NAMALWA (cell line): ENCODE measurements around the gene DPYD.

Source experiments
- DNase-seq: peaks from one replicate; pipeline ENCODE4 v3.0.0-alpha.2; 2015; ENCODE audit warnings: low spot score

DPYD gene

DNA sequence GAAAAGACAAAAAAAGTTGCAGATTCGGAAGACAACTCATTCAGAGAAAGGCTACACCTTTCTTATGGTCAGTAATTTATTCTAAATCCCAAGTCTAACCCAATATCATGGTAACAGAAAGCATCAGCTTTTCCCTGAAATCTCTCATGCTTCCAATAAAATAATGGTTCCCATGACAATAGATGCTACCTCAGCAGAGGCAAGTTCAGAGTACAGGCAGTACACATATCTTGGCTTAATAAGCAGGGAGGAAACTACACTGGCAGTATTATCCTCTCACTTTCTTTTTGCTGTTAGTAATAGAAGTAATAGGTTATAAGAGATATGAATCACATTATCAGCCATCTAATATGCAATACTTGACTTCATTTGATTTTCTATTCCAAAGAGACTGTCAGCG is 137.1 kb downstream of the DPYD start:
- no peak for DNase-seq

DNA sequence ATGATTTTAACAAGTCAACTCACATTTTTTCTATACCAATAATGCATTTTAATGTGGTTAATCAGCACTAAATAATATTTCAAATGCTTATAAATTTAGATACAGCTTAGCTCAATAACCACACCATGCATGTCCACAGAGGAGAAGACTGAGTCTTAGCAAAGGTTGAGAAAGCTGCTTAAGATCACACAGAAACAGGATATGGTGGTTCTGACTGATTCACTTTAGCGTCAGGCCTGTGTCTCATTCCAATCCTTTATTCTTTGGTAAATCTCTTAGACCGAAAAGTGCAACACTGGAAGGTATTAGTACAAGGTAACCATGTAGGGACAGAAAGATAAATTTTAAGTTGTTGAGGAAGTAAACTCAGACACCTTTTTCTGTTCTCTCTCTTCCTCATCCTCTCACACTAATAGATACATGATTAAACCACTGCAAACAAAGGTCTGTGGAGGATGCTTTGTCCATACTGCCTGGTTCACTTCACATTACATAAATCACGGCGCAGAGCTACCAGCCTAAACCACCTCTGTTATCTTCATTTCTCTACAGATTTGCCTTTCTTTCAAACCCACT is 139.0 kb downstream of the DPYD start:
- DNase-seq, result no peak

DNA sequence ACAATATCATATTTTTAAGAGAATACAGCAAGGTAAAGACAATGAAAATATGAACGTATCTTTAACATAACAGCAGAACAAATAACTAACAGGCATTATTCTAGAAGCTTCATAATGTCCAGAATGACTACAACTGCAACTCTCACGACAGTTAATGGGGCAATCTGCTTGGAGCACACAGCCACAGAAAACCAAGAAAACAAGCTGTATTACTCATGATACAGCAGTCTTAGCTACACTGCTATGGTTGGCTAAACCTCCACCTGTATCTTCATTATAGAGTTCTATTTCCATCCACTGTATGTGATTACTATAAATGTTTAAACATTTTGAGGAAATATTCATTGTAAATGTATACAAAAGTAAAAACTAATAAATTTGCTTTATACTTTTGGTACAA is 139.9 kb downstream of the DPYD start:
- DNase-seq, result no peak

DNA sequence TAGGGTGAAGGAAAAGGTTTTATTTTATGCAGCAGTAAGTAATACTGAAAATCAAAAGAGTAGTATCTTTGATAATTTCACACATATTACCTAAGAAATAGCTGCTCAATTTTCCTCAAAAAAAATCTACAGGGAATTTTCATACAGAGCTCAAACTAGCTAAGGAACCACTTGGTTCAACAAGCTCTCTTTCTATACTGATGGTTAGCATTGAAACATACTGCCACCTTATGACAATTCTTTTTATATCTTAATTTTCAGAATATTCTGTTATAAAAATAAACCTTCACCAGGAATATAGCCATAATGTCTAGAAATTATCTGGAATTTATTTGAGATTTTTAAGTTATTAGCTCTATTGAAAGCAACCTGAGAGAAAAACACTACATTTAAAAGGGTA is 142.1 kb downstream of the DPYD start:
- DNase-seq, result no peak

DNA sequence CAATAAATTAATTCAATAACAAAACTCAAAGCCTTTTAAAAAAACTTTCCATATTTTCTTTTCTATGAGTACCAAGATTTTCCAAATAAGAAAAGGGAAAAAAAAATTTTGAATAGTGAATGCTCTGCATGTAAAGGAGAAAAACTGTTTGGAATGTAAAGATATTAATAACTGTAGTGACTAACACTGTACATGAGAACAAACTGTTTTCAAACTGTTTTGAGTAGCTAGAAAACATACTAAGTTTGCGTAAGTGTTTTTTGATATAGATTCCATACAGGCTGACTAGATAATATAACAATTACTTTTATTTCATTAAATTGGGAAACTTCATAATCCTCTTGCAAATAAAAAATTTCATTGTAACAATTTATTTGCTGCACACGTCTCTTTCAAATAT is 150.5 kb downstream of the DPYD start:
- no peak for DNase-seq

DNA sequence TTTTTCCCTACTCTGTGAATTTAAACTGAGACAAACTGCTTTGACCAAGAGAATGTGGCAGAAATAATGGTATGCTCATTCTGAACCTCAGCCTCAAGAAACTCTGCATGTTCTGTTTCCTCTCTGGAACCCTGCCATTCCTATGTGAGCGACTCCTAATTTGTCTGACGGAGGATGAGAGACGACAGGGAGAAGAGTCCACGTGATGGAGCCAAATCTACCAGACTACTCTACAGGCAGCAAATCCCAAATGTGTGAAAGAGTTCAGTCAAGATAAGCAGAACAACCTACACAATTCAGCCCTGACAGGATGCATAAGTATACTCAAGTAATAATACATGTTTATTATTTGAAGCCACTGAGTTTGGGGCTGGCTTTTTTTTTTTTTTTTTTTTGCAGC is 153.5 kb downstream of the DPYD start:
- DNase-seq, result no peak

DNA sequence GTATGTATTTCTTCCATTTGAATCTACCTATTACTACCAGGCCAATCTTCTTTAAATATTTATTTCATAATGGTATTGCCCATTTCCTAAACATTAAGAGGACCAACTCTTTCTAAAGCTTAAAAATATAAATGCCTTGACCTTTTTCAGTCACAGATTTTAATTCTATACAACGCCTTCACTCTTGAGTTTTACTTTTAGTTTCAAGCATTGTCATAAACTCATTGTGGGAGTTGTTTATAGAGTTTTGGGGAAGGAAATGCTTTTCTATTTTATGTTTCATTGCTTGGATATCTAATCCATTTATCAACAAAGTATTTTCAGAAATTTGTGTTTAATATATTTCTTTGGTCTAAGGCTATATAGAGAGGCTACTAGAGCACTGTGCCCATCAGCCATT is 155.8 kb downstream of the DPYD start:
- no peak for DNase-seq

DNA sequence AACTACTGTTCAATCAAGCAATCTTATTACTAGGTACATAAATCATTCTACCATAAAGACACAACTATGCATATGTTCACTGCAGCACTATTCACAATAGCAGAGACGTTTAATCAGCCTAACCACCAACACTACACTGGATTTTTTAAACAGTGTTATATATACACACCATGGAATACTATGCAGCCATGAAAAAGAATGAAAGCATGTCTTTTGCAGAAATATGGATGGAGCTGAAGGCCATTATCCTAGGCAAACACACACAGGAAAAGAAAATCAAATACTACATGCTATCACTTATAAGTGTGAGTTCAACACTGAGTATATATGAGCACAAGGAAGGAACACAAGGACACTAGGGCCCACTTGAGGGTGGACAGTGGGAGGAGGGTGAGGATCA is 159.2 kb downstream of the DPYD start:
- no peak for DNase-seq

DNA sequence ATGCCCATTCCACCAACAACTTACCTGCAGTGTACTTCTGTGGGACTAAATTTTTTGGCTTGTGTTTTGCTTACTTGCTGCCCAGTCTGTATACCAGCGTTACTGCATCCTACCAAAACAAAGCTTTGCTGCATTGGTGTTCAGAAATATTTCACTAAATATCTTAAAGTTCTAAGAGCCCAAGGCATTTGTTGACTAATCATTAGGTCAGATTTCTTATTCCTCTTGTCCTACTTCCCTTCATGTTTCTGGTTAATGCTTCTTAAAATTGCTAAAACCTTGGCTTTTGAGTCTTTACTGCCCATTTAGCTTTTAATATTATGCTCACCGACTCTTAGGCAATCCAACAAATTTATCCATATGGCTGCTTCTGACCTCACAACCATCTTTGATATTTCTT is 161.8 kb downstream of the DPYD start:
- no peak for DNase-seq

DNA sequence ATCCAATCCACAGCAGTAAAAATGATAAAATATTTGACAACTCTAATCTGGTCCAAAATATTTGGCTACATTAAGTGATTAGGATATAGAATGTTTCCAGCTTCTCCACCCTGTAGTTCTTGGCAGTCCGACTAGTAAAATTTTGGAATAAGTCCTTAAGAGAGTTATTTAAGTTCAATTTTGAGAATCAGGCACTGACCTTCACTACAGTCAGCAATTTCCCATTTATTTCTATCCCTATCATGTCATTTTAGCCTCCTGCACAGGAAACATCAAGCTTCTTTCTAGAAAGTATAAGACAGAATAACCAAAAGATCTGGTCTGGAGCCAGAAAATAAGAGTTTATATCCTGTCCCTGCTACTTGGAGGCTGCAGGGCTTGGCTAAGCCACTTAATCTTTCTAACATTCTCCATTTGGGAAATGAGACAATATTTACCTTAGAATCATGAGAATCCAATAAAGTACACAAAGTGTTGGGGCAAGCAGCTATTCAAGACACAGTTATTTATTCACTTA is 162.2 kb downstream of the DPYD start:
- no peak for DNase-seq

DNA sequence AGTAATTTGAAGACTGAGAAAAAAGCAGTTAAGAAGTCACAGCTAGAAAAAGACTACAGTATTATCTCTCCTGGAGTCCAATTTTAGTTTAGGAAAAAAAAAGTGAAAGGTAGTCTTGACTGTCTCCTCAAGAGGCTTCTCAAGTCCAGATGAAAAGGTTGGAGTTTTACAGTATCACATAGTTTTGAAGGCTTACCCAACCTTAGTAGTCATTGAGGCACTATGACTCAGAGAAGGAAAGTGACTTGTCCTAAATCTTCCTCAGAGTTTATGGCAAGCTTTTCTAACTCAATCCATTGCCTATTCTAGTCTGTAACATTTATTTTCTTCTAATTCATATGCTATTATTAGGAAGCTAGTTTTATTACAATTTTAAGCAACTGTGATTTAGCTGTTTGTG is 174.9 kb downstream of the DPYD start:
- DNase-seq, result no peak

DNA sequence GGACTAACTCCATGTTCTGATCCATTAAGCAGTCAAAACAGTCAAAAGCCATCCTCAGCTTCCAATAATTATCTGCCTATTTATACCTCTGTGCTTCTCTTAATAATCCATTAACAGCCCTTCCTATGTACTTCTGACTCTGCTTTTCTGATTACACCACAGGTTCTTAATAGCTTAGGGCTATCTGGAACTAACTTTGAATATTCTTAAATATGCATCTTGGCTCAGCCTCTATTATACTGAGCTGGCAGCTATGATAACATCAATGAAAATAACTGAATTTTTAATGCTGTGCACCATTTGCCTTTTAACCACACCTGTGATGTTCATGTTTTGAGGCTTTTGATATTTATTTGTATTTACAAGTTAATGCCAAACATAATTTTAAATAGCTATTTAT is 175.9 kb downstream of the DPYD start:
- DNase-seq, result no peak

DNA sequence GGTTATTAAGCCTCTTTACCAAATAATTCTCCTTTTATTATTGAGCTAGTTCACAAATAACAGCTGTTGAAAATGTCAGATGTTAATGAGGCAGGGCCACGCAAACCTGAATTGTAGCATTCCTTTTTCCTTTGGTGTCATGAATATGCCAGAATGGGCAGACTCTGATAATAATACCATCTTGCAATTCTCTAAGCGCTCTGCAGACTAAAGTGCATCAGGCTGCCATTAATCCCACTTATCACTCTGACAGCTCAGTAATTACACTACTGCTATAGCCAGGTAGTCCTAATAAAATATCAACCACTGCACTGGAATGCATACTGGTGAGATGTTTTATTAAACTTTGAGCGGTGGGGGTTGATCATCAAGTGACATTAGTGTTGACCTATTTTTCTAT is 177.7 kb downstream of the DPYD start:
- DNase-seq, result no peak

DNA sequence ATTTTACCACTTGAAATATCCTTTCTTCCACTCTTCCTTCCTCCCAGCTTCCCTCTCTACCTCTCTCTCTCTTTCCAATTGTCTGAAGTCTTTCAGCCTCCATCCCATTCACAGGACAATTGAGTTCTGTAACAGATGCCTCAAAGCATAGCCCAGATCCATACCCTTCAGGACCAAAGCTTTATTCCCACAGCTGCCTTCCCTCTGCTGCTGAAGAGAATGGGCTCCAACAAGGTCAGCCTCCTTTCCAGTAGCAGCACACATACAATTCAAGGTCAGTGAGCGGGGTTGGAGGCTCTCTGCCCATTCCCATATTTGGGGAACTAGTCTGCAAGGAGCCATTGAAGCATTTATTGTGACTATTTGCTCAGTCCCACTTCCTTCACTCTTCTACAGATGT is 179.9 kb downstream of the DPYD start:
- DNase-seq, result no peak

DNA sequence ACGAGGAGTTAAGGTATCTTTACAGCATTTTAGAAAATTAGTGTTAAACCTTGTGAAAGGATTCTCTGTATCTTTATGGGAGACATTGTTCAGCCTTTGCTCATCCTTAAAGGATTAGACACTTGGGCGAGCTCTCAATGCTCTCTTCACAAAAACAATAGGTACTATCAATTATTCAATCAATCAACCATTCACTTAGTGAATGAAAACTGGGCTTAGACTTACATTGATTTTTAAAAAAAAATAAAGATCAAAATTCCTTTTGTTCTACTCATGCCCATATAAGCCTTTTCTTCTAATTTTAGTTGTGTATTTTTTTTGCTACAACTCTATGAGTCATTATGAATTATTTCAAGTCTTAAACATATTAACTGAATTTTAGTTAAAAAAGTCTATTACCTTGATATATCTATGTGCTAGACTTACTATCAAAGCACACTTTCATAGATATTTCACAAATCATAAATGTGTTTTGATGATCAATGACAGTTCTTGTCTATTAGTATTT is 181.2 kb downstream of the DPYD start:
- DNase-seq, result no peak

DNA sequence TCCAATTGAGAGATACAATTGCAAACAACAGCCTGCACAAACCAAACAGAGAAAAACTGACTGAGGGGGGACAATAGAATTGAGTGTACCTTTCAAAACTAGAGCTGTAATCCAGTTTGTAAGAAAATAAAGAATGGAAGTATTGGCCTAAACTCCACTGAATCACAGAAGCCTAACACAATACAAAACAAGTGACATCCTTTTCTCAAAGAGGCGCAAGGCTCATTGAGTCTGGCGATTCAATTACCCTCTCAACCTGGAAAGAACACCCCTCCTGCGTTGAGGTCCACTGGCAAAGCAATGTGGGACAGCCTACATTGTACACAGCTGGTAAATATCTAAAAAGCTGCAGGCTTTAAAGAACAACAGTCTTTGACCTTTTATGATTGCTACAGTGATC is 182.6 kb downstream of the DPYD start:
- no peak for DNase-seq

DNA sequence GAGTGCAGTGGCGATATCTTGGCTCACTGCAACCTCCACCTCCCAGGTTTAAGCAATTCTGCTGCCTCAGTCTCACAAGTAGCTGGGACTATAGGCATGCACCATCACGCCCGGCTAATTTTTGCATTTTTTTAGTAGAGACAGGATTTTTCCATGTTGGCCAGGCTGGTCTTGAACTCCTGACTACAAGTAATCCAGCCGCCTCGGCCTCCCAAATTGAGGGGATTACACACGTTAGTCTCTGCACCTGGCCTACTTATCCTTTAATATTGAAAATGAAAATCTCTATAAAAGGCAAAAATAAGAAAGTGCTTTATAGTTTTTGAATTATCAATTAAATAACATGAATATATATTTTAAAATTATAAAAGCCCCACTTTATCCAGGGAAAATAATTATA is 190.6 kb downstream of the DPYD start:
- DNase-seq, result no peak

DNA sequence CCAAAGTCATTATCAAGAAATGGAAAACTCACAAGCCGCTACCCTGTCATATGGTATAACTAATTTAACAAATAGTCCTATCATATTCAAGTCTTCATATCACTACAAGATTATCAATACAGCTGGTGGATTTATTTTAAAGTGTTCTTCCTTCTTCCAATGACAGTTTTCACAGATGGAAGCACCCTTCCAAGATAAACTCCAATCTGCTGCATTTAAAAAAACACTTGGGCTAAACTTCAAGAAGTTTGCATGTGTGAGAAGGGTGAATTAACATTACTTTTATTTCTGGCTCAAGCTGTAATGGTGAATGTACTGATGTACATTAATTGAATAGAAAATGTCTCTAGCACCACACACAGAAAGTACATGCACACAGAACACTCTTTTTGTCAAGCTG is 192.4 kb downstream of the DPYD start:
- DNase-seq, result no peak

DNA sequence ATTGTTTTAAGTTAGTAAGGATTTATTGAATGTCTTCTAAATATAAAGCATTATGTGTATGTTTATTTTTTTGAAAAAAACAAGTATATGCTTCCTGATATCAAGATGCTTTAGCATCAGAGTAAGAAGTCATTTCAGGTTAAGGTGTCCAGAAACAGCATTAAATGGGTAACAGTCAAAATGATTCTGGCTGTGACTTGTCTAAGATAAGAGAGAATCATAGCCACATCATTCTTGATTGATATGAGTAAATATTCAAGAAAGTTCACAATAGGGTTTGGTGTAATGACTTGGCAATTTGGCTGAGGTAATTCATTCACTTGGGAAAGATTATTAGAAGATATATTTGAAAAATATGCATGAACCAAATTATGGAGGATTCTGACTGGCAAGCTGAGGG is 193.8 kb downstream of the DPYD start:
- no peak for DNase-seq

DNA sequence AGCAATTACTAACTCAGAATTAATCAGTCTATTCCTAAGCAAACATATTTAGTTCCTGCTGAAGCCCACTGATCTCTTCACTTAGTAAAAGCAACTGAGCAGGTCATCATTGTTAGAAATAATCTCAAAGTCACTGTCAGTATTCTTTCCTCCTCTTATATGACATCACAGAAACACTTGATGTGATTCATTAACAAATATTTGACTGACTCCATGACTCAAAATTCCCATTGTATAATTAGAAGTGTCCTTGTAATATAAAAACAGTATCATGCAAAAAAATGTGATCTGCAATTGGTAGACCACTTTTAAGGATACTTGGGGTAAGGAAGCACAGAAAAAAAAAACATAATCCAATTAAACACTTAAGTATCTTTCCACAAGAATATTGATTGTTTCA is 194.4 kb downstream of the DPYD start:
- DNase-seq, result no peak

DNA sequence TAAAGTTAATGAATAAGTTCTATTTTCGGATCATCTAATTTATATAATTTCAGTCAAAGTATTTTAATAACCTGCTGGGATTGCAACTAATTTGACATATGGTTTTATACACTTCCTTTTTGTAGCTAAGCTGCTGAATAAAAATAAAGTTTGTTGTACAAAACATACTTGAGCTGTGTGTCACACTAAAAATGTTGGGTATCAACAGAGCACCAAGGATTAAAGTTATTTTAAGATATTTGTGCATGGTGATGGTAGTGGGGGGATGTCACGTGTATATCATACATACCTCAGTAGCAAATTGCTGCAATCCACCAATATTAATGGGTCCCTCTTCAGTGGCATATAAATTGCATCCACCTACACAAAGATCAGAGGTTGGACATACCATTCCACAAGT is 199.6 kb downstream of the DPYD start:
- DNase-seq, result no peak

DNA sequence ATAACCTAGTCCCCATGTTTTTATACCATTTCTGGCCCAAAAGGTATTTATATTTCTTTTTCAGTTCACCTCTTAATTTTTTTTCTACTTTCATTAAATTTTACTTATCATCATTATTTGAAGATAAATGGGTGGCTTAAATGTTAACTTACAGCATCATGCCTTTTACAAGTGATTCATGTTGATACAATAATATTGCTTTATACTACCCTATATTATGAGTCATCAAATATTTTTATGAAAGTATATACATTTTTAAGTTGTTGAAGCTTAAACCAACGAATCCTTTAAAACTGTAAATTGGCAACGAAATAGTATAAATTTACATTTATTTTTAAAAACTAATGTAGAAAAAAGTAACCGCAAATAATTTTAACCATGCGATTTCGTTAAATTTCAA is 207.9 kb downstream of the DPYD start:
- DNase-seq, result no peak

DNA sequence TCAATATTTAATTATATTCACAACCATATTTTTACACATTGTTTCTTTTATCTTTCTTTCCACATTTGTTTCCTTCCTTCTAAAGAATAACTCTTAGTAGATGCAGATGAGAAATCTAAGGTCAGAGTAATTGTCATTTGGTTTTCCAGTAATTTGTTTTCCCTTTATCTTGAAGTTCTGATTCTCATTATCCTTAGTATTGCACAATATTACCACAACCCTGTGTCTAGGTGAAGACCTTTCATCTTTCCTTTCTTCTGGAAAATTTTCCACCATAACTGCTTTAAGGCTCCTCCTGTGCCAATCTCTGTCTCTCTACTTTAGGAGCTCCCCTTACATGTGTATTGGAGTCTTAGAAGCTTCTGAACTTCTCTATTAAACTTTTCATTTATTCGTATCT is 209.0 kb downstream of the DPYD start:
- no peak for DNase-seq

DNA sequence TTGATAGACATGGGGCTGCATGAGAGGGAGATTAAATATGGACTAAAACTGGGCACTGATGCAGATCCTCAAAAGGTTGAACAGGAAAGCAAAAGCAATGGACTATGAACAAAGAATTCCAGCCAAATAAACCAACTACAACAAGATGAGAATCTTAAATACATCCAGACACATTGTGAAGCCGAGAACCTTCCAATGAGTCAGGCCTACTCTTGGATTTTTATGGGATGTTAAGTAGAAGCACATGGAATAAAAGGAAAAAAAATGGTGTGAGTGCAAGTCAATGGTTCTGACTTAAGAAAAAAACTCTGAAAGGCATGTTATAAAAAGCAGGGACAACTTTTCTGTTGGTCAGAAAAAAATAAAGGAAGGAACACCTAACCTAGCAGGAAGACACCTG is 227.2 kb downstream of the DPYD start:
- DNase-seq, result no peak

DNA sequence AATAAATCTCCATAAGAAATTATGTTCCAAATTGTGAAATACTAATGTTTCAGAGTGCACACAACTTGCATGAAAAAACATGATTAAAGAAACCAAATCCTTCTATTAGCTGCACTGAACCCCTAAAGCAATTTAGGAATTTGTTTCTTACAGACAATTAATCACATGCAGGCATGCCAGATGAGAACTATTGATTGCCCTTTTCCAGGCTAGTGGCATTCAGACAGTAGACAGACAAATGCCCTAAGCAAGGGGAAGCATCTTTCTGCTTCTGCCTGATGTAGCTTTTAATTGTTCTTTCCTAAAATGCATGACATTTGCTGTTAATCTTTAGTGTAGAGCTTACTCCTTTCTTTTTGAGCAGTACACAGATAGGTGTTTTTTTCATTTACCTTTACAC is 229.5 kb downstream of the DPYD start:
- DNase-seq, result no peak
